K562 treated with DMSO at 1 percent for 12 hours (cell line): ENCODE results near the gene TSEN2. TPM values are rescaled to one million over a fixed set of nuclear protein-coding genes. Genes with fewer than 3 reads are reported as not detected.

Source experiments
- total RNA-seq: library from RNA; unstranded; fragments of 300-600 nt; gene quantifications from 2 replicates; pipeline ENCODE4 v1.2.3, GENCODE V29; 2022; ENCODE audit not compliant: insufficient read depth

The TSEN2 gene
- 7.8 and 9.6 TPM in 2 replicates for total RNA-seq

GRCh38 chr3:12484198-12484982 lies at the start of gene TSEN2:
TSS of gene TSEN2 (plus strand) at chr3:12484480. CDS start at chr3:12489801, 5,321 bp downstream.

GRCh38 chr3:12545473-12545791 lies 61.2 kb downstream of the TSEN2 start, which contains the start of gene MKRN2OS:
TSS of gene MKRN2OS (minus strand) at chr3:12545499. CDS start at chr3:12545464, 35 bp downstream.

GRCh38 chr3:12556690-12557472 lies 72.6 kb downstream of the TSEN2 start, which contains the start of gene MKRN2:
TSS of gene MKRN2 (plus strand) at chr3:12557087. CDS start at chr3:12557151, 64 bp downstream.

Other genes with a start within 250 kb of the TSEN2 start
- gene PPARG, start 195.4 kb upstream of the TSEN2 start, total RNA-seq: not detected in 2 replicates
- gene MKRN2OS, start 61.0 kb downstream of the TSEN2 start, total RNA-seq: not detected in 2 replicates
- gene MKRN2, start 72.6 kb downstream of the TSEN2 start, total RNA-seq: 18.2 and 41.1 TPM in 2 replicates
- gene RAF1, start 179.6 kb downstream of the TSEN2 start, total RNA-seq: 37.2 and 93.2 TPM in 2 replicates